ENCODE measurements around the gene SIK3.
"Not testable (repeated sequence)": the region's sequence is repeated elsewhere in the genome, so short reads cannot be mapped to it uniquely, and the experiment has no call there.

The SIK3 gene

DNA sequence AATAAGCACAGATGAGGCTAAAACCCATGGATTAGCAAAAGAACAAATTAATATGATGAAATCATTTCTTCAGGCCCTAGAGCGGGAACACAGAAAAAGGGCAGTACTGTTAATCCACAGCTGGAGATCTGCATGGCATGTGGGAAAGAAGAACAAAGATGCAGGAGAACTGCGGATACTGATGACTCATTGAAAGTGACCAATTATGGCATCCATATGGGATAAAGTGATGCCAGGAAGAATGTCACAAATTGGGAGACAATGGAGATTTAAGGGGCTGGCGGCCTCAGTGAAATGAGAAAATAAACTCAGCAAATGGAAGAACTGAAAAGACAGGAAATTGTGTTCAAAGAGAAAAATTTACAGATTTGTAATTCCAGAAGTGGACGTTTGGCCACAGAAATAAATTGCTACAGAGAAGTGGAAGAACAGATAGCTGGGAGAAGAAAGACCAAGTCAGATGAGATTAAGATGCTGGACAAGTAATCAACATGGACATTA is 39.4 kb downstream of the SIK3 start:
- TF ChIP-seq, protein P1, sequence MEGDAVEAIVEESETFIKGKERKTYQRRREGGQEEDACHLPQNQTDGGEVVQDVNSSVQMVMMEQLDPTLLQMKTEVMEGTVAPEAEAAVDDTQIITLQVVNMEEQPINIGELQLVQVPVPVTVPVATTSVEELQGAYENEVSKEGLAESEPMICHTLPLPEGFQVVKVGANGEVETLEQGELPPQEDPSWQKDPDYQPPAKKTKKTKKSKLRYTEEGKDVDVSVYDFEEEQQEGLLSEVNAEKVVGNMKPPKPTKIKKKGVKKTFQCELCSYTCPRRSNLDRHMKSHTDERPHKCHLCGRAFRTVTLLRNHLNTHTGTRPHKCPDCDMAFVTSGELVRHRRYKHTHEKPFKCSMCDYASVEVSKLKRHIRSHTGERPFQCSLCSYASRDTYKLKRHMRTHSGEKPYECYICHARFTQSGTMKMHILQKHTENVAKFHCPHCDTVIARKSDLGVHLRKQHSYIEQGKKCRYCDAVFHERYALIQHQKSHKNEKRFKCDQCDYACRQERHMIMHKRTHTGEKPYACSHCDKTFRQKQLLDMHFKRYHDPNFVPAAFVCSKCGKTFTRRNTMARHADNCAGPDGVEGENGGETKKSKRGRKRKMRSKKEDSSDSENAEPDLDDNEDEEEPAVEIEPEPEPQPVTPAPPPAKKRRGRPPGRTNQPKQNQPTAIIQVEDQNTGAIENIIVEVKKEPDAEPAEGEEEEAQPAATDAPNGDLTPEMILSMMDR (IDR thresholded peaks at IDR 0.05) = no peak
- TF ChIP-seq ZFX (IDR thresholded peaks at IDR 0.05; ENCODE audit: borderline replicate concordance) = no peak
- H3K27ac ChIP-seq = no peak overlapping the region

- TF ChIP-seq, protein P1 (IDR thresholded peaks at IDR 0.05) = no peak
- TF ChIP-seq ZFX (IDR thresholded peaks at IDR 0.05; ENCODE audit: borderline replicate concordance) = no peak
- H3K27ac ChIP-seq = no peak overlapping the region
These were observed 40.5 kb downstream of the SIK3 start for GRCh38 chr11:117057727-117058126.

DNA sequence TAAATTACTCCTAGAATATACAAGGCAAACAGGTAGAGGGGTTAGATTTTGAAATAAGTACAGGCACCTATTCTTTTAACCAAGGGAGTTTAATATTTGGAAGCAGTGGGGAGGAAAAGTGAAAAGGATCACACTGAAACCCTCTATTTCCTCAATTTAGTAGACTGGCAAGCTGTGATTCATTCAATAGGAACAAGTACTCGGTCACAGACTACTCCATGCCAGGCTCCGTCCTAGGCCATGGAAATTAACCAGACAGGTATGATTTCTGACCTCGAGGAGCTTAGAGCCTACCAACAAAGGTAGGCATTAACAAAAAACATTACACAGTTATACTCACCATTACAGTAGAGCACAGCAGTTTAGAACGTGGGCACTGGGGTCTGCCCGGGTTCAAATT is 40.9 kb downstream of the SIK3 start:
- no peak for TF ChIP-seq ZFX (IDR thresholded peaks at IDR 0.05; ENCODE audit: borderline replicate concordance)
- TF ChIP-seq, protein P1 (IDR thresholded peaks at IDR 0.05) = no peak
- H3K27ac ChIP-seq = no peak overlapping the region

- TF ChIP-seq, protein P1 (IDR thresholded peaks at IDR 0.05) = no peak
- no peak for TF ChIP-seq ZFX (IDR thresholded peaks at IDR 0.05; ENCODE audit: borderline replicate concordance)
- no peak overlapping the region for H3K27ac ChIP-seq
These were observed 42.8 kb downstream of the SIK3 start for GRCh38 chr11:117055469-117055868.

DNA sequence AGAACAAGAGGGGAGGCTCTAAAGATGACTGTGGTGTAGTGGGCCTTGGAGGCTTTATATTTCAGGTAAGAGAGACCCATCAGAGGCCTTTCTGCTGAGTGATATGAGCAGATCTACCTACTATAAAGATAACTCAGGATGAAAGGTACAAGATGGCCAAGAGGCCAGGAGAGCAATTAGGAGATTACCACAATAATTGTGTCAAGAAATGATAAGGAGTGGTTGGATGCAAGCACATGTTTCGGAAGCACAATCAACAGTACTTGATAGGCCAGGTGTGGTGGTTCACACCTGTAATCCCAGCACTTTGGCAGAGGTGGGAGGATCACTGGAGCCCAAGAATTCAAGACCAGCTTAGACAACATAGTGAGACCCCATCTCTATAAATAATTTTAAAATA is 43.8 kb downstream of the SIK3 start:
- no peak overlapping the region for H3K27ac ChIP-seq
- no peak for TF ChIP-seq ZFX (IDR thresholded peaks at IDR 0.05; ENCODE audit: borderline replicate concordance)
- TF ChIP-seq, protein P1 (IDR thresholded peaks at IDR 0.05) = no peak

- TF ChIP-seq, protein P1 (IDR thresholded peaks at IDR 0.05) = no peak
- no peak for TF ChIP-seq ZFX (IDR thresholded peaks at IDR 0.05; ENCODE audit: borderline replicate concordance)
- H3K27ac ChIP-seq = no peak overlapping the region
These were observed 45.8 kb downstream of the SIK3 start for GRCh38 chr11:117052196-117053149.

DNA sequence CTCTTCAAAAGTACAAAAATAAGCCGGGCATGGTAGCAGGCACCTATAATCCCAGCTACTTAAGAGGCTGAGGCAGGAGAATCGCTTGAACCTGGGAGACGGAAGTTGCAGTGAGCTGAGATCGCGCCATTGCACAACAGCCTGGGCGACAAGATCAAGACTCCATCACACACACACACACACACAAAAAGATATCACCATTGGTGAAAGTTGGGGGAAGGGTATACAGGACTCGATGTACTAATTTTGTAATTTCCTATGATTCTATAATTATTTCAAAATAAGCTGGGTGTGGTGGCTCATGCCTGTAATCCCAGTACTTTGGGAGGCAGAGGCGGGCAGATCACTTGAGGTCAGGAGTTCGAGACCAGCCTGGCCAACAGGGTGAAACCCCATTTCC is 48.1 kb downstream of the SIK3 start:
- not testable (repeated sequence) for H3K27ac ChIP-seq

- not testable (repeated sequence) for H3K27ac ChIP-seq
These were observed 51.6 kb downstream of the SIK3 start for GRCh38 chr11:117046627-117047026.
